HEK293 (cell line): ENCODE measurements around the gene MKLN1.

Experiments
- SP2 ChIP-seq: fragments of 450-650 bp; formaldehyde crosslinking; IDR thresholded peaks from 2 replicates; pipeline ENCODE4 v1.5.1; 2016; ENCODE audit warnings: missing biosample characterization, missing genetic modification characterization
- TF ChIP-seq, protein P1 (sequence below): fragments of 450-650 bp; formaldehyde crosslinking; IDR thresholded peaks from 2 replicates; pipeline ENCODE4 v1.5.1; 2016; ENCODE audit warnings: missing biosample characterization, missing genetic modification characterization

DNA sequence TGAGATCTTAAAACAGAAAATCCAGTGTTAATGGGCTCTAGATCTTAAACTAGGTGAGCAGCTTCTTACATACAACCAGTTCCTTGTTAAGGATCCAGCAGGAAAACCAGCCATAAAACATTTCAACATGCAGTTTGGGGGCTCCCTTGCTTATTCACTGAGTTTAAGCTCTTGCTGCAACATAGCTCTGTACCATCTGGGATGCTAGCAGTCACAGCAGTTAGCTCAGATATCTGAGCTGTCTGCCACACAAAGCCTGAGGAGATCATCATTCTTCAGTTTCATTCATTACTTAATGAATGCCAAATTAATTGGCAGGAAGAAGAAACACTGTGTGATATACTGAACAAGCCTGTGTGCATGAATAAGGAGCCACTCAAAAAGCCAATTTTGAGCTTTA, 165.9 kb downstream of the MKLN1 start:
- TF ChIP-seq, protein P1, sequence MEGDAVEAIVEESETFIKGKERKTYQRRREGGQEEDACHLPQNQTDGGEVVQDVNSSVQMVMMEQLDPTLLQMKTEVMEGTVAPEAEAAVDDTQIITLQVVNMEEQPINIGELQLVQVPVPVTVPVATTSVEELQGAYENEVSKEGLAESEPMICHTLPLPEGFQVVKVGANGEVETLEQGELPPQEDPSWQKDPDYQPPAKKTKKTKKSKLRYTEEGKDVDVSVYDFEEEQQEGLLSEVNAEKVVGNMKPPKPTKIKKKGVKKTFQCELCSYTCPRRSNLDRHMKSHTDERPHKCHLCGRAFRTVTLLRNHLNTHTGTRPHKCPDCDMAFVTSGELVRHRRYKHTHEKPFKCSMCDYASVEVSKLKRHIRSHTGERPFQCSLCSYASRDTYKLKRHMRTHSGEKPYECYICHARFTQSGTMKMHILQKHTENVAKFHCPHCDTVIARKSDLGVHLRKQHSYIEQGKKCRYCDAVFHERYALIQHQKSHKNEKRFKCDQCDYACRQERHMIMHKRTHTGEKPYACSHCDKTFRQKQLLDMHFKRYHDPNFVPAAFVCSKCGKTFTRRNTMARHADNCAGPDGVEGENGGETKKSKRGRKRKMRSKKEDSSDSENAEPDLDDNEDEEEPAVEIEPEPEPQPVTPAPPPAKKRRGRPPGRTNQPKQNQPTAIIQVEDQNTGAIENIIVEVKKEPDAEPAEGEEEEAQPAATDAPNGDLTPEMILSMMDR (tag by site-specific recombination), result no peak
- TF ChIP-seq SP2, result no peak
